Measurements from ENCODE around the gene HYOU1. TPM values are rescaled to one million over a fixed set of nuclear protein-coding genes. Genes with fewer than 3 reads are reported as not detected.

HYOU1 gene
- total and polyA plus RNA-seq, 2 donors from 2014 or later: 69.0 to 187 TPM

- H3K27ac ChIP-seq (ENCODE audit: low read depth in 2 of 2, low read length in 2 of 2): no peak overlapping the region
- no peak for DNase-seq
- H3K4me3 ChIP-seq (ENCODE audit: low read length in 3 of 3): peak overlapping the region in 1 of 3 donors; percentile 84
- FAIRE-seq: no peak
- peaks cover 0 to 18% (median 12%) of the 10 kb centered on the region in 3 donors for H3K4me1 ChIP-seq (ENCODE audit: control insufficient read depth in 2 of 3, insufficient read depth in 2 of 3, low read depth in 1 of 3, low read length in 3 of 3)
- TF ChIP-seq CTCF (IDR thresholded peaks at IDR 0.05; ENCODE audit: borderline replicate concordance, extremely low read depth, insufficient read depth): no peak
- no peaks in the 10 kb centered on the region for H3K27me3 ChIP-seq (ENCODE audit: control insufficient read depth, insufficient read depth, low read length)
- H3K9ac ChIP-seq (ENCODE audit: low read length in 3 of 3): peak overlapping the region in 1 of 3 donors; percentile 29
- no peaks in the 10 kb centered on the region for H3K9me3 ChIP-seq (ENCODE audit: control insufficient read depth in 2 of 3, insufficient read depth in 1 of 3, low read length in 3 of 3)
- H3K36me3 ChIP-seq (ENCODE audit: control insufficient read depth in 2 of 3, insufficient read depth in 3 of 3, low read length in 3 of 3): peaks cover 10 to 28% (median 22%) of the 10 kb centered on the region in 3 donors
- intact Hi-C loops (cut with DNase I): no loop called here
Measured at GRCh38 chr11:119016216-119017009, 40.6 kb downstream of the HYOU1 start.

GRCh38 chr11:119015054-119015611, 41.9 kb downstream of the HYOU1 start:
- Histone ChIP-seq H3K4me3 (ENCODE audit: low read length in 3 of 3) (no peak overlapping the region), H3K9me3 (ENCODE audit: control insufficient read depth in 2 of 3, insufficient read depth in 1 of 3, low read length in 3 of 3) (no peaks in the 10 kb centered on the region), H3K9ac (ENCODE audit: low read length in 3 of 3) (no peak overlapping the region), H3K4me1 (ENCODE audit: control insufficient read depth in 2 of 3, insufficient read depth in 2 of 3, low read depth in 1 of 3, low read length in 3 of 3) (peaks cover 0 to 13% (median 6%) of the 10 kb centered on the region in 3 donors), H3K27ac (ENCODE audit: low read depth in 2 of 2, low read length in 2 of 2) (no peak overlapping the region), H3K36me3 (ENCODE audit: control insufficient read depth in 2 of 3, insufficient read depth in 3 of 3, low read length in 3 of 3) (peaks cover 7 to 28% (median 23%) of the 10 kb centered on the region in 3 donors), H3K27me3 (ENCODE audit: control insufficient read depth, insufficient read depth, low read length) (no peaks in the 10 kb centered on the region)
- intact Hi-C loops (cut with DNase I): no loop called here
- FAIRE-seq (no peak), DNase-seq (no peak)
- no peak for TF ChIP-seq CTCF (IDR thresholded peaks at IDR 0.05; ENCODE audit: borderline replicate concordance, extremely low read depth, insufficient read depth)

DNA sequence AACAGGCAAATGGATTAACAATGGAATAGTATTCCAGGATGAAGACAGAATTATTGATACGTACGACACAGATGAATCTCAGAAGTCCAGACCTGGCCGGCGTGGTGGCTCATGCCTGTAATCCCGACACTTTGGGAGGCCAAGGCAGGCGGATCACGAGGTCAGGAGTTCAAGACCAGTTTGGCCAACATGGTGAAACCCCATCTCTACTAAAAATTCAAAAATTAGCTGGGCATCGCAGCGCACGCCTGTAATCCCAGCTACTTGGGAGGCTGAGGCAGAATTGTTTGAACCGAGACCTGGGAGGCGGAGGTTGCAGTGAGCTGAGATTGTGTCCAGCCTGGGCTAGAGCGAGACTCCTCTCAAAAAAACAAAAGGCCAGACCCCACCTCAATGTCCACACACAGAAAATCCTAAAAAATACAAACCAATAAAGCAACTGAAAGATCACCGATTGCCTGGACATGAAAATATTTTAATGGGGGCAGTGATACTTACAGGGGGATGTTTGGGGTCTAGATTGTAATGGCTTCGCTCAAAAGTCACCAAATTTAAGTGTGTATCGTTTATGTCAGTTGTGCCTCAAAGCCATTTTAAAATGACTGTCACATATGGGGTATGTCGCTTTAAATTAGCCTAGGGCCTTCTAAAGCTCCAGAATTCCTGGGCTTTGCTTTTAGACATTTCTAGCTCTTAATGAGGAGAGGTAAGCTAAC, 42.6 kb downstream of the HYOU1 start:
- Histone ChIP-seq H3K9me3 (ENCODE audit: control insufficient read depth in 2 of 3, insufficient read depth in 1 of 3, low read length in 3 of 3) (no peaks in the 10 kb centered on the region), H3K27ac (ENCODE audit: low read depth in 2 of 2, low read length in 2 of 2) (no peak overlapping the region), H3K27me3 (ENCODE audit: control insufficient read depth, insufficient read depth, low read length) (no peaks in the 10 kb centered on the region), H3K4me3 (ENCODE audit: low read length in 3 of 3) (no peak overlapping the region), H3K4me1 (ENCODE audit: control insufficient read depth in 2 of 3, insufficient read depth in 2 of 3, low read depth in 1 of 3, low read length in 3 of 3) (peaks cover 0 to 8% (median 0%) of the 10 kb centered on the region in 3 donors), H3K9ac (ENCODE audit: low read length in 3 of 3) (no peak overlapping the region), H3K36me3 (ENCODE audit: control insufficient read depth in 2 of 3, insufficient read depth in 3 of 3, low read length in 3 of 3) (peaks cover 7 to 28% (median 21%) of the 10 kb centered on the region in 3 donors)
- intact Hi-C loops (cut with DNase I): no loop called here
- DNase-seq (no peak), FAIRE-seq (no peak)
- TF ChIP-seq CTCF (IDR thresholded peaks at IDR 0.05; ENCODE audit: borderline replicate concordance, extremely low read depth, insufficient read depth): no peak
